NCI-H1436 (cell line): ENCODE results near the gene STRIP2.
"Not testable (repeated sequence)": the region's sequence is repeated elsewhere in the genome, so short reads cannot be mapped to it uniquely, and the experiment has no call there.

Source experiments
- DNase-seq: peaks from one replicate; lab custom pipeline; 2025; lab: John Stamatoyannopoulos, UW

STRIP2 gene

GRCh38 chr7:129456421-129456820, 22.2 kb downstream of the STRIP2 start:
- no peak for DNase-seq

GRCh38 chr7:129457101-129457500, 22.9 kb downstream of the STRIP2 start:
- no peak for DNase-seq

- DNase-seq: no peak
Observed at GRCh38 chr7:129458171-129458570, 23.9 kb downstream of the STRIP2 start.

GRCh38 chr7:129461809-129462208, 27.6 kb downstream of the STRIP2 start:
- no peak for DNase-seq

- no peak for DNase-seq
Observed at GRCh38 chr7:129462420-129462819, 28.2 kb downstream of the STRIP2 start.

- no peak for DNase-seq
Observed at GRCh38 chr7:129464194-129464593, 30.0 kb downstream of the STRIP2 start.

GRCh38 chr7:129465080-129465479, 30.8 kb downstream of the STRIP2 start:
- no peak for DNase-seq

- DNase-seq: no peak
Observed at GRCh38 chr7:129466796-129467195, 32.6 kb downstream of the STRIP2 start.

GRCh38 chr7:129468087-129468486, 33.9 kb downstream of the STRIP2 start:
- no peak for DNase-seq

- DNase-seq: no peak
Observed at GRCh38 chr7:129468547-129468946, 34.3 kb downstream of the STRIP2 start.

- DNase-seq: no peak
Observed at GRCh38 chr7:129469930-129470329, 35.7 kb downstream of the STRIP2 start.

- no peak for DNase-seq
Observed at GRCh38 chr7:129470411-129470810, 36.2 kb downstream of the STRIP2 start.

GRCh38 chr7:129471402-129471827, 37.2 kb downstream of the STRIP2 start:
- DNase-seq: no peak

GRCh38 chr7:129475931-129476330, 41.7 kb downstream of the STRIP2 start:
- DNase-seq: not testable (repeated sequence)

GRCh38 chr7:129476398-129476797, 42.2 kb downstream of the STRIP2 start:
- not testable (repeated sequence) for DNase-seq

GRCh38 chr7:129479831-129480230, 45.6 kb downstream of the STRIP2 start:
- no peak for DNase-seq

GRCh38 chr7:129480674-129481363, 46.6 kb downstream of the STRIP2 start:
- no peak for DNase-seq

GRCh38 chr7:129481376-129481775, 47.1 kb downstream of the STRIP2 start:
- DNase-seq: not testable (repeated sequence)

GRCh38 chr7:129482781-129483180, 48.5 kb downstream of the STRIP2 start:
- DNase-seq: no peak

GRCh38 chr7:129489491-129489890, 55.3 kb downstream of the STRIP2 start:
- DNase-seq: no peak

- no peak for DNase-seq
Observed at GRCh38 chr7:129492391-129492790, 58.2 kb downstream of the STRIP2 start.

GRCh38 chr7:129493555-129493954, 59.3 kb downstream of the STRIP2 start:
- DNase-seq: no peak

GRCh38 chr7:129494041-129494440, 59.8 kb downstream of the STRIP2 start:
- no peak for DNase-seq

- DNase-seq: no peak
Observed at GRCh38 chr7:129495987-129496386, 61.8 kb downstream of the STRIP2 start.
